Neural cell (in vitro differentiated cells): ENCODE measurements around the gene POU6F2.

Experiments
- EZH2 ChIP-seq: fragments of 200-600, 300-800 bp; shearing (Covaris generic), sonication (generic); IDR thresholded peaks from 2 replicates; pipeline ENCODE4 v1.6.1; 2014; ENCODE audit warnings: antibody characterized with exemption, low read length, borderline replicate concordance, mild to moderate bottlenecking; ENCODE audit not compliant: insufficient read depth, poor library complexity, severe bottlenecking
- MXI1 ChIP-seq: fragments of 450-650 bp; conservative IDR thresholded peaks from 2 replicates; pipeline ENCODE4 v1.6.1; 2014; ENCODE audit warnings: antibody characterized with exemption, mild to moderate bottlenecking; ENCODE audit not compliant: poor library complexity, severe bottlenecking
- POLR2AphosphoS5 ChIP-seq: IDR thresholded peaks from 2 replicates; pipeline ENCODE4 v1.6.1; 2012
- RAD21 ChIP-seq: fragments of 450-650 bp; conservative IDR thresholded peaks from 2 replicates; pipeline ENCODE4 v1.6.1; 2014; ENCODE audit warnings: antibody characterized with exemption, mild to moderate bottlenecking, moderate library complexity
- TAF1 ChIP-seq: IDR thresholded peaks from 2 replicates; pipeline ENCODE4 v1.6.1; 2012; ENCODE audit warnings: low read depth
- TF ChIP-seq, protein P1 (sequence below): fragments of 450-650 bp; IDR thresholded peaks from 2 replicates; pipeline ENCODE4 v1.5.1; 2014; ENCODE audit warnings: antibody characterized with exemption, mild to moderate bottlenecking, moderate library complexity; ENCODE audit not compliant: poor library complexity, severe bottlenecking
- TF ChIP-seq, protein P2 (sequence below): IDR thresholded peaks from 2 replicates; pipeline ENCODE4 v1.6.1; 2012; ENCODE audit warnings: borderline replicate concordance

DNA sequence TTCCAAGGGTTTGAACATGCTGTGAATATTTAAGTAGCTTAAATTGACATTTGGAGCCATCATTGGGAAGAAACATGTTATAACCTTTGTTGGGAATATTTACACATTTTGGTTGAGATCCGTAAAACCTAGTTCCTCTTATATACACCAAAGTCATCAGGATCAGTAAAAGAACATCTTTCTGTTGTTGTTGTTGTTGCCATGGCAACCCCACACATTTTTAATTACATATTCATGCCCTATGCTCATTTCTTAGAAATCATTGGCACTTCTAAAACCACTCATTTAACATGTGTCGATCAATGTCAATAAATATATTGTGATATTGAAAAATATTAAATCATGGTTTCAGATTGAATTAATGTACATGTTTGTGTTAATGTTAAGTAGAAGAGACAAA is 122.6 kb downstream of the POU6F2 start:
- TF ChIP-seq EZH2 (no peak), POLR2AphosphoS5 (no peak), TAF1 (no peak), RAD21 (no peak), MXI1 (no peak)
- TF ChIP-seq, protein P1, sequence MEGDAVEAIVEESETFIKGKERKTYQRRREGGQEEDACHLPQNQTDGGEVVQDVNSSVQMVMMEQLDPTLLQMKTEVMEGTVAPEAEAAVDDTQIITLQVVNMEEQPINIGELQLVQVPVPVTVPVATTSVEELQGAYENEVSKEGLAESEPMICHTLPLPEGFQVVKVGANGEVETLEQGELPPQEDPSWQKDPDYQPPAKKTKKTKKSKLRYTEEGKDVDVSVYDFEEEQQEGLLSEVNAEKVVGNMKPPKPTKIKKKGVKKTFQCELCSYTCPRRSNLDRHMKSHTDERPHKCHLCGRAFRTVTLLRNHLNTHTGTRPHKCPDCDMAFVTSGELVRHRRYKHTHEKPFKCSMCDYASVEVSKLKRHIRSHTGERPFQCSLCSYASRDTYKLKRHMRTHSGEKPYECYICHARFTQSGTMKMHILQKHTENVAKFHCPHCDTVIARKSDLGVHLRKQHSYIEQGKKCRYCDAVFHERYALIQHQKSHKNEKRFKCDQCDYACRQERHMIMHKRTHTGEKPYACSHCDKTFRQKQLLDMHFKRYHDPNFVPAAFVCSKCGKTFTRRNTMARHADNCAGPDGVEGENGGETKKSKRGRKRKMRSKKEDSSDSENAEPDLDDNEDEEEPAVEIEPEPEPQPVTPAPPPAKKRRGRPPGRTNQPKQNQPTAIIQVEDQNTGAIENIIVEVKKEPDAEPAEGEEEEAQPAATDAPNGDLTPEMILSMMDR = no peak
- TF ChIP-seq, protein P2, sequence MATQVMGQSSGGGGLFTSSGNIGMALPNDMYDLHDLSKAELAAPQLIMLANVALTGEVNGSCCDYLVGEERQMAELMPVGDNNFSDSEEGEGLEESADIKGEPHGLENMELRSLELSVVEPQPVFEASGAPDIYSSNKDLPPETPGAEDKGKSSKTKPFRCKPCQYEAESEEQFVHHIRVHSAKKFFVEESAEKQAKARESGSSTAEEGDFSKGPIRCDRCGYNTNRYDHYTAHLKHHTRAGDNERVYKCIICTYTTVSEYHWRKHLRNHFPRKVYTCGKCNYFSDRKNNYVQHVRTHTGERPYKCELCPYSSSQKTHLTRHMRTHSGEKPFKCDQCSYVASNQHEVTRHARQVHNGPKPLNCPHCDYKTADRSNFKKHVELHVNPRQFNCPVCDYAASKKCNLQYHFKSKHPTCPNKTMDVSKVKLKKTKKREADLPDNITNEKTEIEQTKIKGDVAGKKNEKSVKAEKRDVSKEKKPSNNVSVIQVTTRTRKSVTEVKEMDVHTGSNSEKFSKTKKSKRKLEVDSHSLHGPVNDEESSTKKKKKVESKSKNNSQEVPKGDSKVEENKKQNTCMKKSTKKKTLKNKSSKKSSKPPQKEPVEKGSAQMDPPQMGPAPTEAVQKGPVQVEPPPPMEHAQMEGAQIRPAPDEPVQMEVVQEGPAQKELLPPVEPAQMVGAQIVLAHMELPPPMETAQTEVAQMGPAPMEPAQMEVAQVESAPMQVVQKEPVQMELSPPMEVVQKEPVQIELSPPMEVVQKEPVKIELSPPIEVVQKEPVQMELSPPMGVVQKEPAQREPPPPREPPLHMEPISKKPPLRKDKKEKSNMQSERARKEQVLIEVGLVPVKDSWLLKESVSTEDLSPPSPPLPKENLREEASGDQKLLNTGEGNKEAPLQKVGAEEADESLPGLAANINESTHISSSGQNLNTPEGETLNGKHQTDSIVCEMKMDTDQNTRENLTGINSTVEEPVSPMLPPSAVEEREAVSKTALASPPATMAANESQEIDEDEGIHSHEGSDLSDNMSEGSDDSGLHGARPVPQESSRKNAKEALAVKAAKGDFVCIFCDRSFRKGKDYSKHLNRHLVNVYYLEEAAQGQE = no peak
